Measurements from ENCODE around the gene PDLIM5. TPM values are rescaled to one million over a fixed set of nuclear protein-coding genes. Genes with fewer than 3 reads are reported as not detected.

The PDLIM5 gene
- total RNA-seq, 2 donors from 2014 or later: 129 to 168 TPM

DNA sequence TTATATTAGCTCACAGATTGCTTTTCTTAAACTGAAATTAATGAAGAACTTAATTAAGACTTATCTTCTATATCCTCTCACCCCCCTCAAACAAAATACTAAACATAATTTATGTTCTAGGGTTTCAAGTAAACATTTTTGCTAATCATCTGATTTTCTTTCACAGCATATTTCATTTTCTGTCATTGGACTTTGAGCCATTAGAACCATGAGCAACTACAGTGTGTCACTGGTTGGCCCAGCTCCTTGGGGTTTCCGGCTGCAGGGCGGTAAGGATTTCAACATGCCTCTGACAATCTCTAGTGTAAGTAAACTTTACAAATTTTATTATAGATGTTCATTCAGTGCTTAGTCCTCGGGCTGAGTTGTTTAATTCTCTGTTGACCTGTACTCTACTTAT is 3.3 kb downstream of the PDLIM5 start:
- peak overlapping the region; percentile 97 for H3K27ac ChIP-seq
- no peaks in the 10 kb centered on the region for H3K36me3 ChIP-seq
- no peak overlapping the region for H3K4me3 ChIP-seq
- TF ChIP-seq, protein P1, sequence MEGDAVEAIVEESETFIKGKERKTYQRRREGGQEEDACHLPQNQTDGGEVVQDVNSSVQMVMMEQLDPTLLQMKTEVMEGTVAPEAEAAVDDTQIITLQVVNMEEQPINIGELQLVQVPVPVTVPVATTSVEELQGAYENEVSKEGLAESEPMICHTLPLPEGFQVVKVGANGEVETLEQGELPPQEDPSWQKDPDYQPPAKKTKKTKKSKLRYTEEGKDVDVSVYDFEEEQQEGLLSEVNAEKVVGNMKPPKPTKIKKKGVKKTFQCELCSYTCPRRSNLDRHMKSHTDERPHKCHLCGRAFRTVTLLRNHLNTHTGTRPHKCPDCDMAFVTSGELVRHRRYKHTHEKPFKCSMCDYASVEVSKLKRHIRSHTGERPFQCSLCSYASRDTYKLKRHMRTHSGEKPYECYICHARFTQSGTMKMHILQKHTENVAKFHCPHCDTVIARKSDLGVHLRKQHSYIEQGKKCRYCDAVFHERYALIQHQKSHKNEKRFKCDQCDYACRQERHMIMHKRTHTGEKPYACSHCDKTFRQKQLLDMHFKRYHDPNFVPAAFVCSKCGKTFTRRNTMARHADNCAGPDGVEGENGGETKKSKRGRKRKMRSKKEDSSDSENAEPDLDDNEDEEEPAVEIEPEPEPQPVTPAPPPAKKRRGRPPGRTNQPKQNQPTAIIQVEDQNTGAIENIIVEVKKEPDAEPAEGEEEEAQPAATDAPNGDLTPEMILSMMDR (IDR thresholded peaks at IDR 0.05): no peak
- H3K27me3 ChIP-seq: no peaks in the 10 kb centered on the region
- intact Hi-C loops (cut with DNase I): loop anchor here (10.0 kb wide), 1 partner anchor 70 kb away; no protein-coding TSS in a partner anchor
- no peaks in the 10 kb centered on the region for H3K9me3 ChIP-seq
- peak overlapping the region in 1 of 2 donors; percentile 74 for H3K9ac ChIP-seq (ENCODE audit: low read depth in 2 of 2, low read length in 2 of 2)
- peak; percentile 76 for DNase-seq
- H3K4me1 ChIP-seq: no peaks in the 10 kb centered on the region

DNA sequence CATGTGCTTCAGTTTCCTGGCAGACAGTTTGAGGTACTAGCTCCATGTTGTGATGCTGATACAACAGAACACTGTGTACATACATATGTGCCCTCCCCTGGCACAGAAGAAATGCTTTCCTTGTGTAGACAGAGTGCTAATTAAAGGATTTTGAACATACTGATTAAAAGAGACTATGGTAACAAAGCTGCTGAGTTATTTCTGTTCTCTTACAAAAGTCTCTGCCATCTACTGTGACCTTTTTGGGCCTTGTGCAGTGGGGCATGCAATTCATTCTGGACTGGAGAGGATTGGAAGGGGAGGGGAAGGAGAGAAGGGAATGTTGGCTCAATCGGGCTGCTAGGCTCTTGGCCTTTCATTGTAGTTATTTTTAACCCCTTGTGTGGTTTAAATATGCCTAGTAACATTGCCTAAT is 6.0 kb downstream of the PDLIM5 start:
- no peaks in the 10 kb centered on the region for H3K36me3 ChIP-seq
- H3K4me1 ChIP-seq: no peaks in the 10 kb centered on the region
- no peak overlapping the region for H3K9ac ChIP-seq (ENCODE audit: low read depth in 2 of 2, low read length in 2 of 2)
- TF ChIP-seq, protein P1 (IDR thresholded peaks at IDR 0.05): no peak
- H3K27ac ChIP-seq: no peak overlapping the region
- no peaks in the 10 kb centered on the region for H3K27me3 ChIP-seq
- intact Hi-C loops (cut with DNase I): loop anchor here (10.0 kb wide), 1 partner anchor 67 kb away; no protein-coding TSS in a partner anchor
- no peaks in the 10 kb centered on the region for H3K9me3 ChIP-seq
- H3K4me3 ChIP-seq: no peak overlapping the region
- no peak for DNase-seq

DNA sequence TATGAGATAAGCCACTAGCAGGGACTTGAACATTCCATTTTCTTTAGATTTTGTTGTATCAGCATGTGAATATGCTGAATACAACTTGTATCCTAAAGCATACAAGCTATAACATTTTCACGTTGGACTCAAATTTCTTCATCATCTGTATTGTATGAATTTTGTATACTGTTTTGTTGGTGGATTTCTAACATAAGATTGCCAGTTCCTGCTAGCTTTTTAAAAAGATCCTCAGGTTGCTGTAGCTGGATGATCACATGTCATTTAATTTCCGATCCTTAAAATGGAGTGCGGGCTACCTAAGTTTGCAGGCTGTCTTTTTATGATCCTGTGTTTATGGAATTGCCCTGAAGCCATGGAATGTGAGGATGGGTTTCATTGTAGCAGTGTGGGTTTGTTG is 6.9 kb downstream of the PDLIM5 start:
- Histone ChIP-seq H3K9ac (ENCODE audit: low read depth in 2 of 2, low read length in 2 of 2) (no peak overlapping the region), H3K27ac (no peak overlapping the region), H3K36me3 (no peaks in the 10 kb centered on the region), H3K4me1 (no peaks in the 10 kb centered on the region), H3K9me3 (no peaks in the 10 kb centered on the region), H3K4me3 (no peak overlapping the region), H3K27me3 (no peaks in the 10 kb centered on the region)
- TF ChIP-seq, protein P1 (IDR thresholded peaks at IDR 0.05): no peak
- intact Hi-C loops (cut with DNase I): loop anchor here (10.0 kb wide), 1 partner anchor 66 kb away; no protein-coding TSS in a partner anchor
- DNase-seq: no peak

DNA sequence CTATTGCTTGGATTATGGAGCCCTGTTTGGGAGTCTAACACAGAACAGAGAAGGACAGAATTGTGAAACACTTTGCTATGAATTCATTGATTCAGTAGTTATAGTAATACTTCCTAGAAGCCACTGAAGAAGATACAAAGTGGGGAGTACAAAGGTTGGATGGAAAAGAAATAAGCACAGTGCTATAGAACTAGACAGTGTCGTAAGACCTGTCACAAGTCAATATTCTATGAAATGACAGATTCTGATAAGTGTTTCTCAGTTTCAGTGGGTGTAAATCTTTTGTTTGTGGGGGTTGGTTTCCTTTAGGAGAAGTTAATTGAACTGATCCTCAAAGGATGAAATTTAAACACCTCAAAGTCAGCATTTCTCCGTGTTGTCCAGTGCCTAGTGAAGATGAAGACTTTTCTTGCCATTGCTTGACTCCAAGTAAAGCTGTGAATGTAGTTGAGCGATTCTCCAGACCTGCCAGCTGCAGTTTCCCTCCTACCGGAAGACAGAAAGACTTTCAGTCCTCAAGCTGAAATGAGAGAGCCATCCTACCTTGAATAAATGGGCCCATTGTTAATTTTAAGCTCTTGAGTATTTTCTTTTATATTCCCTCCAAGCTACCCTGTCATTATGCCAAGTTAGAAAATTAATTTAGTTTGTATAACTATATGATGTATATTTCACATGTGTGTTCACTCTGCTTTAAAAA is 7.9 kb downstream of the PDLIM5 start:
- H3K9ac ChIP-seq (ENCODE audit: low read depth in 2 of 2, low read length in 2 of 2): no peak overlapping the region
- H3K36me3 ChIP-seq: no peaks in the 10 kb centered on the region
- no peaks in the 10 kb centered on the region for H3K9me3 ChIP-seq
- intact Hi-C loops (cut with DNase I): loop anchor here (10.0 kb wide), 1 partner anchor 65 kb away; no protein-coding TSS in a partner anchor
- H3K27me3 ChIP-seq: no peaks in the 10 kb centered on the region
- no peak for DNase-seq
- H3K27ac ChIP-seq: no peak overlapping the region
- no peaks in the 10 kb centered on the region for H3K4me1 ChIP-seq
- H3K4me3 ChIP-seq: no peak overlapping the region
- TF ChIP-seq, protein P1 (IDR thresholded peaks at IDR 0.05): no peak

DNA sequence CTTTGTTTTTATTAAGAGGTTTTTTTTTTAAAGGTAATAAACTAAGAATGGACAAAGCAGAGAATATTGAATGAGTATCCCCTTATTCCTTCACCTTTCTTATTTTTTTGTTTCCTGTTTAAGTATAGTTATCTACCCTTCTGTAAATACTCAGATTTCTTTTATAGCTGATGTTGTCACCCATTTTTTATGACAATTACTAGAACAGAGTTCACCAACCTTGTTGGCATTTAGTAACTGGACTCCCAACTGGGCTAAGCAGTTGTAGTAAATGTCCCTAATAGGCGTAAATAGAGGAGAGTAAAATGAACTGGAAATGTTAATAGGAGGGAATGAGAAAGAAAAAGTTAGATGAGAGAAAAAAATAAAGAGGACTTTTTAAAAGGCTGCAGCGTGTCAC is 9.8 kb downstream of the PDLIM5 start:
- Histone ChIP-seq H3K36me3 (no peaks in the 10 kb centered on the region), H3K9ac (ENCODE audit: low read depth in 2 of 2, low read length in 2 of 2) (no peak overlapping the region), H3K9me3 (no peaks in the 10 kb centered on the region), H3K27ac (no peak overlapping the region), H3K4me1 (no peaks in the 10 kb centered on the region), H3K27me3 (no peaks in the 10 kb centered on the region), H3K4me3 (no peak overlapping the region)
- TF ChIP-seq, protein P1 (IDR thresholded peaks at IDR 0.05): no peak
- intact Hi-C loops (cut with DNase I): no loop called here
- no peak for DNase-seq

Data from colonic mucosa (tissue), 4 donors.